RPMI8226 (cell line): ENCODE measurements around the gene SMC5.
"Not testable (repeated sequence)": the region's sequence is repeated elsewhere in the genome, so short reads cannot be mapped to it uniquely, and the experiment has no call there.

ENCODE experiments used
- DNase-seq: peaks from one replicate; pipeline ENCODE4 v3.0.0-alpha.2; 2015

Gene SMC5

GRCh38 chr9:70278305-70278704 lies 19.5 kb downstream of the SMC5 start:
- DNase-seq: no peak

- no peak for DNase-seq
Observed at GRCh38 chr9:70283848-70284247, 25.1 kb downstream of the SMC5 start.

GRCh38 chr9:70285246-70285645 lies 26.5 kb downstream of the SMC5 start:
- no peak for DNase-seq

DNA sequence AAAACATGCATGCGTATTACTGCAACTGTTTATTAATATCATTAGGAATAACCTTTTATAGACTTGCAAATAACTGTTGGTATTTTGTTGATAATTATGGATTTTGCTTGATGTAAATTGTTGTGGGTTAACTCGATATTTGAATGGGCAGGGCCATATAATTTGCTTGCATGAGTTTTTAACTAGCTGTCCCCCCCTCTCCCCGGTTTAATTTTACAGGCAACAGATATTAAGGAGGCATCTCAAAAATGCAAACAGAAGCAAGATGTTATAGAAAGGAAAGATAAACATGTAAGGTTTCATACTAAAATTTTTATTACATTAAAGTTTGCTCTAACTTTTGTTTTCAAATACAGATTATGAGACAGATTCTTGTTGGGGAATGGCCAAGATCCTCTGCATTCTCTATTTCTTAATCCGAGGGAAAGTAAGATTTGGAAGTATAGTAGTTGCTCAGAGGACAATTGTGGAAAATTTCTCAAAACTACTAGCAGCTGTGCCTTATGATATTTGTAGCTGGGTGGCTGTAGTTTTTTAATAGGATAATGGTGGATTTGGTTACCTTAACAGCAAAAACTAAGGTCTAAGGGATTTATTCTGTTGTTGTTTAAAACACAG lies 27.3 kb downstream of the SMC5 start:
- no peak for DNase-seq

GRCh38 chr9:70290626-70291025 lies 31.8 kb downstream of the SMC5 start:
- DNase-seq: no peak

- no peak for DNase-seq
Observed at GRCh38 chr9:70291446-70291845, 32.7 kb downstream of the SMC5 start.

DNA sequence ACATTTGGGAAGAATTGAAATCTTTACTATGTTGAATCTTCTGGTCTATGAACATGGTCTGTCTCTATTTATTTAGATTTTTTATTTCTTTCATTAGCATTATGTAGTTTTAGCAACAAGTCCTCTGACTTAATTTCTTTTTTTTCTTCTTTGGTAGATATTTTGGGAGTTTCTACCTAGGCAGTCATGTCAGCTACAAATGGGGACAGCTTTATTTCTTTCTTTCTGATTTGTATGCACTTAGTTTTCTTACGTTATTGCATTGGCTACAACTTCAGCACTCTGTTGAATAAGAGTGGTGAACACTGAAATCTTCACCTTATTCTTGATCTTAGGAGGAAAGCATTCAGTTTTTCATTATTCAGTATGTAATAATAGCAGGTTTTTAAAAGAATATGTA lies 33.5 kb downstream of the SMC5 start:
- DNase-seq: no peak

DNA sequence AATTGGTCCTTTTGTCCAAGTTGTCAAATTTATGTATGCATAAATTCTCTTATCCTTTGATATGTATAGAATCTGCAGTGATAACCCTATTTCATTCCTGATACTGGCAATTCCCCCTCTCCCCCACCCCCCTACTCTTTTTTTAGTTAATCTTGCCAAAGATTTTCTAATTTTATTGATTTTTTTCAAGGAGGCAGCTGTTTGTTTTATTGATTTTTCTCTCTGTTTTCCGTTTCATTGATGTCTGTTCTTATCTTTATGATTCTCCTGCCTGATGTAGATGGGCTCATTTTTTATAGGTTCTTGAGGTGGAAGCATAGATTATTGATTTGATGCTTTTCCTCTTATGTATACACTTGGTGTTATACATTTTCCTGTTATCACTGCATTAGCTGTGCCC lies 34.4 kb downstream of the SMC5 start:
- DNase-seq: no peak

- no peak for DNase-seq
Observed at GRCh38 chr9:70297141-70297540, 38.4 kb downstream of the SMC5 start.

DNA sequence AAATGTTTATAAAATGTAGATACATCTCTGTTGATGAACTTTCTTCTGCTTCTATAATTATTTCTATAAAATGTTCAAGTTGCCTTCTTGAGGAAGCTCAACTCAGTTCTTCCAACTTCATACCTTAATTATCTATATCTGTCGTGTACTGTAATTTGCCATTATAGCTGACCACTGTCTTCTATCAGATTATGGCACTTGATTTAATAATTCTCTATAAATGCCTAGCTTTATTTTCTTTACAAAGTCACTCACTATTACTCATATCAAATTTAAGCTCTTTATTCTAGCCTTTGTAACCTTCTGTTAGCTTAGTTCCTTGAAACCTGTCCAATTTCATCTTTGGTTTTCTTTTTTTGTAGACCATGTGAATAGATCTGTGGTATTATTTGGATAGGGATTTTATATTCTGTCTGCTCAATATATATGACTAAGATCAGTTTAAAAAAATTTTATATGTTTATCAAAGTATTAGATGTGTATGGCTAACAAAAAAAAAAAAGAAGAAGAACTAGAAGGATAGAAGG lies 39.5 kb downstream of the SMC5 start:
- no peak for DNase-seq

- DNase-seq: no peak
Observed at GRCh38 chr9:70303268-70303667, 44.5 kb downstream of the SMC5 start.

- no peak for DNase-seq
Observed at GRCh38 chr9:70304810-70305209, 46.0 kb downstream of the SMC5 start.

- DNase-seq: no peak
Observed at GRCh38 chr9:70315389-70315788, 56.6 kb downstream of the SMC5 start.

DNA sequence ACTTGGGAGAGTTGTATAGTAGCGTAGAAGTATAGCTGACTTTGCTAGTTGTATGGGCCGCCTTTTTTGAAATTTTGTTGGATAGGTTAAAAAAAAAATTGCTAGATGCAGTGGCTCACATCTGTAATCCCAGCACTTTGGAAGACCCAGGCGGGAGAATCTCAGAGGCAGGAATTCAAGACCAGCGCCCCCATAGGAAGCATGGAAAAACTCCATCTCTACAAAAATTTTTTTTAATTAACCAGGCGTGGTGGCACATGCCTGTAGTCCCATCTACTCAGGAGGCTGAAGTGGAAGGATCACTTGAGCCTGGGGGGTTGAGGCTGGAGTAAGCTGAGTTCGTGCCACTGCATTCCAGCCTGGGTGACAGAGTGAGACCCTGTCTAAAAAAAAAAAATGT lies 59.2 kb downstream of the SMC5 start:
- no peak for DNase-seq

DNA sequence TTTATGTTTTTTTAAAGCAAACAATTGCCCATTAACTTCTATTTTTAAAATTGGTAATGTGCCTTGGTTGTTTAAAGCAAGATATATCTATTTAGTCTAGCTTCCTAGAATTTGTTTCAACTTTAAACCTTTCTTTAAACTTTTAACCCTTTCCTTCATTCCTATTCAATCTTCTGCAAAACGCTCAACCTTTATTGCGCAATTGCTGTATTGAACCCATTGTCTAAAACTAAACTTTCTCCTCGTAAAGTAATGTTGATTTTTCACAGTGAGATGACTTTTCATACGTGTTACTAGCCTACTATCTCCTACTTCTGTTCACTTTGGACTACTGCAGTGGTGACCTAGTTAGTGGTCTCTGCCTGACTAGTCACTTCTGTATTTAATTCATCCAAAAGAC lies 63.3 kb downstream of the SMC5 start:
- no peak for DNase-seq

GRCh38 chr9:70324963-70325362 lies 66.2 kb downstream of the SMC5 start:
- no peak for DNase-seq

DNA sequence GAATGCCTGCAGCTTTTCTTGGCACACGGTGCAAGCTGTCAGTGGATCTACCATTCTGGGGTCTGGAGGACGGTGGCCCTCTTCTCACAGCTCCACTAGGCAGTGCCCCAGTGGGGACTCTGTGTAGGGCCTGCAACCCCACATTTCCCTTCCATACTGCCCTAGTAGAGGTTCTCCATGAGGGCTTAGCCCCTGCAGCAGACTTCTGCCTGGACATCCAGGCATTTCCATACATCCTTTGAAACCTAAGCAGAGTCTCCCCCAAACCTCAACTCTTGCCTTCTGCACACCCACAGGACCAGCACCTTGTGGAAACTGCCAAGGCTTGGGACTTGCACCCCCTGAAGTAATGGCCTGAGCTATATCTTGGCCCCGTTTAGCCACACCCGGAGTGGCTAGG lies 69.8 kb downstream of the SMC5 start:
- not testable (repeated sequence) for DNase-seq

DNA sequence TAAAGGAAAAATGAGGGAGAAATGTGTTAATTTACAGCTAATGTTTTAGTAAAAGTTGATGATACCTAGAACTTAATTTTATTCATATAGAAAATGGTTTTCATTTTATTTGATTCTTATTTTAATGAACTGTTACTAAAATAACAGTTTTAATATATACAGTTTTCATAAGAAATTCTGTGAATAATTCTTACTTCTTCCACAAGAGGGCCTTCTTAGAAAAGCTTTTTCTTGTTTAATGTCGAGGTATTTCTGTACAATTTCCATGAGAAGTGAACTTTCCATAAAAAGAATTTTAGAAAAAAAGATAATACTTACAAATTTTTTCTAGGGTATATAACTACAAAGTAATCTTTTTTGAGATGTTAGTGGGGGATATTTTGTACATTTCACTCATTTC lies 81.8 kb downstream of the SMC5 start:
- no peak for DNase-seq

DNA sequence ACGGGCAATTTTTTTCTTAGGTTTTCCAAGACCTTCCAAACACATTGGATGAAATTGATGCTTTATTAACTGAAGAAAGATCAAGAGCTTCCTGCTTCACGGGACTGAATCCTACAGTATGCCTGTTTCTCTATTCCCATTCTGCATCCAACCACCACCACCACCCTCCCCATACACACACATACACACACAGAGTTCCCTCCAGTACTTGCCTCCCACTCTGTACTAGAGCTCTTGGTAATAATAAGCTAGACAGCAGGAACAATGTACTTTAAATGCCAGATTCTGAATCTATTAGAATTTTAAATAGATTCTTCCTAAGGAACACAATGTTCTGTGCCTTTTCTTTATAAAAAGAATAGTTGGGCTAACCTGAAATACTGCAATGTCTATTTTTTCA lies 88.3 kb downstream of the SMC5 start:
- DNase-seq: no peak

DNA sequence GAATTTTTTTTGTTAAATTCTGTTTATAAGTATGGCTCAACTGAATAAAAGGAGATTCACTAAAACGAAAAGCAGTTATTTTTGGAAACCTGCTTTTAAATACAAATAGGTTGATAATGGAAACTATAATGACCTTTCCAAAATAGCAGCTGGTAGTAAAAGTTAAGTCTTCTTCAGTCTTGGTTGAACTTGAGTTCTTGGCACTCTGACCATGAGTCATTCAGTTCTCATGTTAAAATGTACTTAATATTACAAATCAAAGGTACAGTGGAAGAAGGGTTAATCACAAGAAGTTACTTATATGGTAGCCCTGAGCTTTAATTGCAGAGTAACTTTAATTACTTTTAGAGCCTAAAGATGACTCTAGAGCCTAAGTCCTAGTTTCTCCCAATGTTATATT lies 93.6 kb downstream of the SMC5 start:
- no peak for DNase-seq

- DNase-seq: peak; percentile 5
Observed at GRCh38 chr9:70352802-70353201, 94.0 kb downstream of the SMC5 start.

DNA sequence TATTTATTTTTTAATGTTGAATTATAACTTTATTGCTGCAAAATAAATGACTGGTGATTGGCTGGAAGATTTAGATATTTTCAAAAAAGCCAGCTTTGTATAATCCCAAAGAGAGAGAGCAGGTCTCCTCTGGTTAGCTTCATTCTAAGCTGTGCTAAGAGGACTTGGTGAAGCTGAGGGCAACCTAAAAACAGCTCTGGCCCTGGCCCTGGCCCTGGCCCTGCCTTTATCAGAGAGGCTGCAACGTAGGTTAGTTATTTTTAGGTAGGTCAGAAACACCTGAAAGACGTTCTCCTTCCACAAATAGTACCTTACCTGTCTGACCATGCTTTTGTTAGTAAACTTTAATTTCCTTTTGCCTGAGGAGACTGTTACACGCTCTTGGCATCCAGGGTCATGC lies 97.0 kb downstream of the SMC5 start:
- DNase-seq: no peak

GRCh38 chr9:70362952-70363351 lies 104.2 kb downstream of the SMC5 start:
- DNase-seq: no peak

GRCh38 chr9:70363760-70364159 lies 105.0 kb downstream of the SMC5 start:
- no peak for DNase-seq

GRCh38 chr9:70367305-70367930 lies 108.6 kb downstream of the SMC5 start:
- no peak for DNase-seq
